ENCODE data around the gene PRAC2. TPM values are rescaled to one million over a fixed set of nuclear protein-coding genes. Genes with fewer than 3 reads are reported as not detected.

The PRAC2 gene
- total RNA-seq, 2 experiments from 2014 or later, result not detected

DNA sequence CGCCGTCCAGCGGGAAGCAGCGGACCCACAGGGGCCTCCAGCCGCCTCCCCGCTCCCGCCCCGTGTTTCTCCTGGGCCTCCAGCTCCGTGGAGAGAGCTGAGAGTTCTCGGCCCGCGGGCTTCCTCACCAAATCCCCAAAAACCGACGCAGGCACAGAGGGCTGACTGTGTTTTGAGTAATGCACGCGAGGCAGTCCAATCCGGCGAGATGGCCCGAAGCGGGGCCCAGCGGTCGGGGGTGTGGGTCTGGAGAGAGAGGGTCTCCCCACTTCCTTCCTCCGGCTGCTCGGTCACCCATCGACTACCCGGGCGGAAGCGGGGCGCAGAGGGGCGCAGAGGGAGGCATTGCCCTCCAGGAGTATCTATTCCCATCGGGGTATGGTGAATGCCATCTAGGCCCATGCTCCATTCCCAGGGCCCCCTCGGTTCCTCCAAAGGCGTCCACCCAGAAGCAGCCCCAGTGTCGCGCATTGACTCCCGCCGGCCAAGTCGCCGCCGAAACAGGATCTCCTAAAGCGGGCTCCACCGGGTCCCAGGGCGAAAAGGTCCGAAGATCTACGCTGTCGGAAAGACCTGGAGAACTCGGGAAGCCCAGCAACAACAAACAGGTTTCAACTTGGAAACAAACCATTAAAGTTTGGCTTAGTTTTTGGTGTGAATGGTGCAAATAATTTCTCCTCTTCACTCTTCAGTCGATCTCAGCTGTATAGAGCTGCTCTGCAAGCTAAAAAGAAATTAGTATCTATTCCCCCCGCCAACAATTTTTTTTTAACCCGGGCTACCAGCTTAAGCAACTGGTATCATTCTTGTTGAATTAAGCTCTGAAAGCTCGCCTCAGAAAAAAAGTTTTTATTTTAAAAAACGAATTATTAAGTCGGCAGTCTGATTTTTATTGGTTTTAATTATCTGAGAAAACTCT is 24.7 kb downstream of the PRAC2 start:
- CTCF ChIA-PET, result interaction anchor here (2.4 to 2.9 kb wide), 2 partner anchors 10 to 23 kb away, joined by 8 to 11 read pairs; no protein-coding TSS in a partner anchor
- no peak overlapping the region for H3K4me3 Mint-ChIP-seq
- H3K27me3 Mint-ChIP-seq, result peaks cover 92% of the 10 kb centered on the region
- H3K36me3 Mint-ChIP-seq, result no peaks in the 10 kb centered on the region
- no peak overlapping the region for H3K27ac Mint-ChIP-seq
- DNase-seq (no peak), ATAC-seq (no peak)
- H3K9me3 Mint-ChIP-seq (ENCODE audit: low read depth), result no peaks in the 10 kb centered on the region
- peaks cover 4% of the 10 kb centered on the region for H3K4me1 Mint-ChIP-seq

DNA sequence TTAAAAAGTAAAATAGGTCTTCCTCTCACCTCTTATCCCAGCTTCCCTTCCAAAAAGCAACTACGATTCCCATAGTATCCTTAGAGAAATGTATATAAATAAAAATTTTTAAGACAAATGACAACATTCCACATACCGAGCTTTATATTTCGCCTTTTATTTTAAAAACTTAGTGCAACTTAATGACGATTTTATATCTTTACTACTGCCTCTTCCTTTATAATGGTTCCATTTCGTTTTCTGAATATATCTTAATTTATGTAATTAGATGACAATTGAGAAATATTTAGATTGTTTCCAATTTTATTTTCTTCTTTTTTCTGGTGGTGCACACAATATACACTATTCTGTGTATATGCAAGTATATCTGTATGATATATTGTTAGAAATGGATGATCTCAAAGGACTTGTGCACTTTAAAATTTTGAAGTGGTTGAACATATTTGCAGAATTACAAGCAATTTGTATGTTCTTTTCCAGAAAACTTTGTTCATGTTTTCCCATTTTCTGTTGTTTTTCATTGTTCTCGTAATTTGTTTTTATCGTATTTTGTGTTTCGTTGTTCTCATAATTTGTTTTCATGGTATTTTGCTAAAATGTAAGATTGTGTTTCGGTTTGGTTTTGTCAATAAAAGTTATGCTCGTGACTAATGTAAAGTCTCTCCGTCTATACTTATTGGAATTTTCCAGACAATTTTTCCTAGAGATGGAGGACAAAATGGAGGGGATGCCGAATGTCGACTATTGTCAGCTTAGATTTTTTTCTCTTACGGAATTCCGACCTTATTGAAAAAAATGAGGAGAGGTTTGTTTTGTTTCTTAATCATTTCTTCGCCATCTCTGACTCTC is 26.0 kb downstream of the PRAC2 start:
- DNase-seq (no peak), ATAC-seq (no peak)
- H3K4me1 Mint-ChIP-seq, result peaks cover 4% of the 10 kb centered on the region
- H3K27me3 Mint-ChIP-seq, result peaks cover 92% of the 10 kb centered on the region
- H3K4me3 Mint-ChIP-seq, result no peak overlapping the region
- CTCF ChIA-PET, result interaction anchor here (1.0 to 3.2 kb wide), 6 partner anchors 9 to 42 kb away, joined by 3 to 11 read pairs (median 6); partner anchors contain the start of gene HOXB13
- no peaks in the 10 kb centered on the region for H3K9me3 Mint-ChIP-seq (ENCODE audit: low read depth)
- H3K36me3 Mint-ChIP-seq, result no peaks in the 10 kb centered on the region
- H3K27ac Mint-ChIP-seq, result no peak overlapping the region

DNA sequence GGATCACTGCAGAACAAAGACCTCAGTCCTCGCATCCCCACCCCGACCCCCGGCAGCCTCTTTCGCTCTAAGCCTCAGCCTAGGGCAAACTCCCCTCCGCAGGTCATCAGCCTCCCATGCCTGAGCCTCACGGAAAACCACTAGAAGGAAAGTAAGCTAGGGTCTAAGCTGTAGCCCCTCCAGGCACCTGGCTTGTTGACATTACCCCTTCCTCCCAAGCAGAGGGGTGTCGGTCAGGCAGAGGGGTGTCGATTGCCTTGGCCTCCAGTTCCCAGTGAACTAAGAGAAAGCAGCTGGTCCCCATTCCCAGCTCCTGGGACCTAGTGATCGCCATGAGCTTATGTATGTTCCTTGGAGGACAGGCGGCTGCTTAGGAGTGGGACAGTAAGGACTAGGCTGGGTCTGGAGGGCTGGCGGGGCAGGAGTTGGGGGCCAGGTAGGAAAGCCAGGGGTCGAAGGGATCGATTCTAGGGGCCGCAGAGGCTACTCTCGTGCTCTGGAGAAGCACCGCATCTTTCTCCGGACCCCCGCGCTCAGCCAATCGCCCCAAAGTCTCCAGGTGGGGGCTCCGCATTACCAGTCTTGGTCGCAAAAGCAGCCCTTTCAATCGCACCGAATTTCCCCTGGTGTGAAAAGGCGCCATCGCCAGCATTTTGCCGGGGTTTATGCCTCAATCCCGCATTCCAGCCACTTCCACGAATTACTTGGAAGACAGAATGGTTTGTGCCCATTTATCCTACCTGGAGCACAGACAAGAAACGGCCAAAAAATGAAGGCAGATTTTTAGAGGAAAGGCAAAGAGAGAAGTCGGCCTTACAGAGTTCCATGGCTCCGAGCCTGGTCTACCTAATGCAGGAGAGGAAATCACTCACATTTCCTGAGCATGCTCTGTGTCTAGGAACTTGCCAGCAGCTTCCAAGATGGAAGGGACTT is 26.9 kb downstream of the PRAC2 start:
- no peak for ATAC-seq
- CTCF ChIA-PET, result interaction anchor here (0.8 to 3.2 kb wide), 11 partner anchors 8 to 131 kb away, joined by 3 to 20 read pairs (median 4); partner anchors contain the start of genes HOXB13 and PRAC1
- Mint-ChIP-seq H3K27me3 (peaks cover 92% of the 10 kb centered on the region), H3K4me3 (no peak overlapping the region), H3K9me3 (ENCODE audit: low read depth) (no peaks in the 10 kb centered on the region), H3K4me1 (peaks cover 4% of the 10 kb centered on the region), H3K27ac (no peak overlapping the region), H3K36me3 (no peaks in the 10 kb centered on the region)
- no peak for DNase-seq

DNA sequence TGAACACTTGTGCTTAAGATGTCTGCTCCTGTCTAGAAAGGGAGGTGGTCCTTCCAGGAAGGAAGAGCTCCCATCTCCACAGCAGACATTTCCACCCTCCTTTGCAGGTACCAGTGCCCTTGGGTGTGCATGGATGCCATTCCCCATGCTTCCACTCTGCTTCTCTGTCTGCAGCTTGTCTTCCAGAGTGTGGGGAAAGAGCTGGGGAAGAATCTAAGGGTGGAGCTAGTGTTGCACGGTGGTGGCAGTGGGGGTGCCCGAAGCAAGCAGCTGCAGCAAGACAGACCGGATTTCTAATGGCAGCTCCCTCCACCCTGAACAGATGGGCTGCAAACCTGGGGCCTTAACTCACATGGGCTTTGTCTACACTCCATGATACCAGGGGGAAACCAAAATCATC is 28.2 kb downstream of the PRAC2 start:
- peaks cover 92% of the 10 kb centered on the region for H3K27me3 Mint-ChIP-seq
- CTCF ChIA-PET, result interaction anchor here (0.7 to 3.2 kb wide), 10 partner anchors 24 to 281 kb away, joined by 3 to 20 read pairs (median 4); partner anchors contain the start of genes HOXB13 and PRAC1
- H3K9me3 Mint-ChIP-seq (ENCODE audit: low read depth), result no peaks in the 10 kb centered on the region
- H3K4me1 Mint-ChIP-seq, result peaks cover 1% of the 10 kb centered on the region
- H3K4me3 Mint-ChIP-seq, result no peak overlapping the region
- H3K36me3 Mint-ChIP-seq, result no peaks in the 10 kb centered on the region
- H3K27ac Mint-ChIP-seq, result no peak overlapping the region
- no peak for ATAC-seq
- DNase-seq, result no peak

DNA sequence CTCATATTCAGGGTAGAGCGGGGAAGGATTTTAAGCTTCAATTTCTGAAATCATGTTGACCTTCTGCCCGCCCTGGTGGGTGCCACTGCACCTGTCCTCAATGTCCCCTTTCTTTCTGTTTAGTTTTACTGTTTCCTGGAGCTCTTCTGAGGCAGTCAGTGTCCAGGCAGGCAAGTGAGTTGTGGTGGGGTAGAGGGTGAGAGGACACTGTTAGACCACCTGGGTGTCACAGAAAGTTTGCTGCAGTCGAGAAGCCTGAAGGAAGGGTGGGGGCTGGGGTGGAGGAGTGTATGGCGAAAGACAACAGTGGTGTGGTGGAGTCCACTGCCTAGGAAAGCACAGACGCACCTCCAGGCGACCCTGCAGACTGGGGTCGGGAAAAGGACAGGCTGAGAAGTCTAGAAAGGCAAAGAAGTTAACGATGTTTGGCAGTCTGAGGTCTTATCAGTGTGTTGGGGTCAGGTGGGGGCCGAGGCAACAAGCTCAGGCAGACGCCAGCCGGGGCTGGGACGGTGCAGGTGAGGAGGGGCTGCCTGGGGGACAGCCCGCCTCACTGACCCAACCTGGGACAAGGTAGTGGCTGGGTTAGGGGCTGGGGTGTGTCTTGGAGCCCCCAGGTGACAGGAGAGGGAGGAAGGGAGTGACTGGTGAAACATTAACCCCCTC is 28.9 kb downstream of the PRAC2 start:
- H3K36me3 Mint-ChIP-seq, result no peaks in the 10 kb centered on the region

DNA sequence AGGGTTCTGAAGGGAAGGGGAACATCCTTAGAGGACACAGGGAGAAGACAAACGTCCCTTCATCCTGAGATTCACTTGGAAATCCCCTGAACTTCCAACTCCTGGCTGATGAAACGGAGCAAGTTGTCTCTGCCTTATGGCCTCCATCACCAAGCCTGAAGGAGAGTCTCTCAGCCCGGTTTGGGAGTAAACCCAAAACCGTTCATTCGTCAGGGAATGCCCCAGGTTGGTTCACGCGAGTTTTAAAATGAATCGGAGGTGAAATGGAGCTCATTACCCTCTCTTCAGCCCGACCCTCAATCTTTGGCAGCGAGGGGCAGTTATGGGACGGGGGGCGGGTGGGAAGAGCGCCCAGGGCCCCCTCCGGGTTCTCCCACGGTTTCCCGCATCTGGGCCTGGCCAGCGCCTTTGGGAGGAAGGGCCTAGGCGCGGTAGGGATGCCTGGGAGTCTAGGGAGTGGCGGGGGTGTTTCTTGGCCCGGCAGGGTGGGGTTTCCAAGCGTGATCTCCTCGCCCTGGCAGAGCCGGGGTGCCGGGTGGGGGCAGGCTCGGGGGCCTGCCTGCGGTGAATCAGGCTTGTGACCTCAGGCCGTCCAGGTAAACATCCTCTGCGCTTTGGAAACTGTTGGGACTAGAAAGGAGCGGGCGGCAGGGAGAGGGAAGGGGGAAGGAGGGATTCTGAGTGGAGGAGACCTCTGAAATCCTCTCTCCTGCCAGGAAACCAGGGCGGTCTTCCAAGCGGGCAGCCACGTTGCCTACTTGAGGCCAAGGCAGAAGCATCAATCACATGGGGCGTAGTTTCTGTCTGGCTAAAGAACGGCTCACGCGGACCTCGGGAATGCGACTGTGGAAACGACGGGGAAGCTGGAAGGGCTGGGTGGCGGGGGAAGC is 29.7 kb downstream of the PRAC2 start:
- Mint-ChIP-seq H3K4me3 (no peak overlapping the region), H3K9me3 (ENCODE audit: low read depth) (no peaks in the 10 kb centered on the region), H3K4me1 (no peaks in the 10 kb centered on the region), H3K27ac (no peak overlapping the region), H3K36me3 (no peaks in the 10 kb centered on the region), H3K27me3 (peaks cover 90% of the 10 kb centered on the region)
- ATAC-seq, result no peak
- CTCF ChIA-PET, result interaction anchor here (1.2 to 2.0 kb wide), 3 partner anchors 28 to 81 kb away, joined by 3 to 17 read pairs (median 3); no protein-coding TSS in a partner anchor
- DNase-seq, result no peak

More for the DNA sequence above, 28.9 kb downstream of the PRAC2 start:
- Mint-ChIP-seq H3K27me3 (peaks cover 91% of the 10 kb centered on the region), H3K4me1 (no peaks in the 10 kb centered on the region), H3K4me3 (no peak overlapping the region), H3K27ac (no peak overlapping the region), H3K9me3 (ENCODE audit: low read depth) (no peaks in the 10 kb centered on the region)
- ATAC-seq (no peak), DNase-seq (no peak)
- CTCF ChIA-PET, result interaction anchor here (1.1 to 3.2 kb wide), 6 partner anchors 25 to 281 kb away, joined by 3 to 20 read pairs (median 6); partner anchors contain the start of gene HOXB13

DNA sequence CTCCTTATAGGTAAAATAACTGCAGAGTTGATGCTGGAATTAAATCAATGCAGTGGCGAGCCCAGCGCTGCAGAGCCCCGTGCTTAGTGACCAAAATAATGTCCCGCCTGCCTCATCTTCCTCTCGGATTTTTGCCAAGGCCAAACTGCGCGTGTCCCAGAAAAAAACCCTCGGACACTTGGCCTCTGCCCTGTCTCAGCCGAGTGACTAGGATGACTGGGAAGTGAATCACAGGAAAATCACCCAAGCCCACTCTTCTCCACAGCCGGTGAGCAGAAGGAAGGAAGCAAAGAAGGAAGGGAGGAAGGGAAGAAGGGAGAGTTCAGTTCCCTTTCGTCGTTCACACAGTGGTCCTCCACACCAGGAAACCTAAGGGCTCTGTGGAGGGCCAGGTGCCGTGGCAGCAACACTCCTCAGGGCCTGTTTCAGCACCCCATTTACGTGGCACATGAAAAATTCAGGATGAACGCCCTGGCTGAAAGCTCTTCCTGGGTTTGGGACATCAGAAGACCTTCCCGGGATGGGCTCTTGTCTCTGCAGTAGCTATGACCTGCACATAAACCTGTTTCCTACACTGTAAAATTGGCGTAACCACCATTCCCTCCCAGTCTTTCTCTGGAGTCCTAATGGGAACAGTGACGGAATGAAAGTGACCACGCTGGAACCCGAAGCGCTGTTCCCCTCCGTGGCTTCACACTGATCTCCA is 31.0 kb downstream of the PRAC2 start:
- ATAC-seq, result no peak
- DNase-seq, result no peak
- Mint-ChIP-seq H3K4me3 (no peak overlapping the region), H3K27ac (peak overlapping the region; percentile 5), H3K36me3 (no peaks in the 10 kb centered on the region), H3K4me1 (no peaks in the 10 kb centered on the region), H3K27me3 (peaks cover 92% of the 10 kb centered on the region), H3K9me3 (ENCODE audit: low read depth) (no peaks in the 10 kb centered on the region)
- CTCF ChIA-PET, result interaction anchor here (1.2 to 2.0 kb wide), 3 partner anchors 30 to 82 kb away, joined by 3 to 17 read pairs (median 3); no protein-coding TSS in a partner anchor

DNA sequence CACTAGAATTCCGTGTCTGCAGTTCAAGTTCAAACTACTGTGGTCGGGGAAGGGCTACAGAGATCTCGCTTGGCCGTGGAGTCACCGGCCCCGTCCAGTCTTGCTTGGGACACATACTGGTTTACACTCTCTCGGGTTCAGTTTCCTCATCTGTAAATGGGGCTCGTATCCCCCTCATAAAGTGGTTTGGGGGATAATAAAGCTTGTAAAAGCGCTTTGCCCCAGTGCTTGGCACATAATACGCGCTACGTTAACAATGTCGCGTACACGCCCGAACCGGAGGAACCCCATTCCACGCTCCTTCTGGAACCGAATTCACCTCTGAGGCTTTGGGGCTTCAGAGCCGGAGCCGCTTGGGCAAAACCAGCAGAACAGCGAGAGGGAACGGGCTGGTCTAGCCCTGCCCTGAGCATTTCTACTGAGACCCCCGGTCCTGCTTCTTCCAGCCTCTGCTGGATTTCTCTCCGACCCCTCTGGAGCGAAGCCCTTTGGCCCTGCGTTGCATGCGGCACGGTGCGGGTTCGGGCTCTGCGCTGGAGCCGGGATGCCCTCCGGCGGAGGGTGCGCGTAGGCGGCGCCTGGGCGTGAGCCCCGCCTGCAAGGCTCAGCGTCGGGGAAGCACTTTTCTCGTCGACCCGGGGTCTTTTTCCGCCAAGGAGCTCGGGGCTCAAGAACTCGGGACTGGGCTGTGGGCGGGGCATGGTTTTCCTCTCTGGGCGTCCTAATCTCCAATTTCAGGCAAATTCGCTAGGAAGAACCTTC is 31.7 kb downstream of the PRAC2 start:
- CTCF ChIA-PET, result interaction anchor here (2.0 kb wide), 1 partner anchor 30 kb away, joined by 17 read pairs; no protein-coding TSS in a partner anchor
- no peak for ATAC-seq
- no peak for DNase-seq

DNA sequence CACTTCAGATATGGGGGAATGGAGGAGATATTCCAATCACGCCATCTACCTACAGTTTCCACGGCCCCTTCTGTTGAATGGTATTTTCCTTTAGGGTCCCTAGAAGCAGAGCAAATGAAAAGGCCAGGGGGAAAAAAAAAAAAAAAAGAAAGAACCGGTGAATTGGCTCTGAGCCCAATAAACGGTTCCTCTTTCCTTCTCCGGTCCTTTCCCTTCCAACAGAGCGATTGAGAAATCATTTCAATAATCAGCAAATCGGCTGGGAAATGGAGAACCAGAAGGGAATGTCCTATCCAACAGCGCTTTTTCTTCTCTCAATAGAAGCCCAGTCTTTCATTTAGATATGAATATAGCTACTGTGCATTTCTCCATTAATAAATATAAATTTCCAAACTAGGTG is 32.4 kb downstream of the PRAC2 start:
- Mint-ChIP-seq H3K9me3 (ENCODE audit: low read depth) (no peaks in the 10 kb centered on the region), H3K27me3 (peaks cover 86% of the 10 kb centered on the region), H3K36me3 (no peaks in the 10 kb centered on the region), H3K4me3 (no peak overlapping the region), H3K4me1 (no peaks in the 10 kb centered on the region), H3K27ac (no peak overlapping the region)
- CTCF ChIA-PET, result interaction anchor here (1.2 to 2.2 kb wide), 2 partner anchors 31 to 81 kb away, joined by 4 to 8 read pairs; no protein-coding TSS in a partner anchor
- DNase-seq (no peak), ATAC-seq (no peak)

More for the DNA sequence above, 31.7 kb downstream of the PRAC2 start:
- no peak overlapping the region for H3K27ac Mint-ChIP-seq
- peaks cover 92% of the 10 kb centered on the region for H3K27me3 Mint-ChIP-seq
- no peaks in the 10 kb centered on the region for H3K4me1 Mint-ChIP-seq
- no peaks in the 10 kb centered on the region for H3K36me3 Mint-ChIP-seq
- no peak overlapping the region for H3K4me3 Mint-ChIP-seq
- H3K9me3 Mint-ChIP-seq (ENCODE audit: low read depth), result no peaks in the 10 kb centered on the region

DNA sequence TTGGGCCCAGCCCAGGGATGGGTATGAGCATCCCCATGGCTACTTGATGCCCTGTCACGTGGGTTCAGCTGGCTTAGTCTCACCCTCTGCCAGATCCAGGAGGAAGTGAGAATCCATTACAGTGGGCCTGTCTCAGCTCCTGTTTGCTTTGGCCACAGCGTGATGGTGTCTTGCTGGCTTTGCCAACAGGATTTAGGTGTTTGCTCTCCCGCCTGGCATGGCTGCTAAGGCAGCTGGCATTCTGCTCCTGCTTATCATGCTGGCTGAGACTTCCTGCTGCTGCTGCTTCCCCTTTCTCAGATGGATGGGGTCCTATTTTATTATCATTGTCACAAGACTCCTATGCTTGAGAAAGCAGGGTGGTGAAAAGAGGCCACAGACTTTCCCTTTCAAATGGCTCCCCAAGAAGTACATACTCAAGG is 33.9 kb downstream of the PRAC2 start:
- no peaks in the 10 kb centered on the region for H3K36me3 Mint-ChIP-seq
- H3K27me3 Mint-ChIP-seq, result peaks cover 84% of the 10 kb centered on the region
- H3K4me1 Mint-ChIP-seq, result no peaks in the 10 kb centered on the region
- no peak for DNase-seq
- H3K9me3 Mint-ChIP-seq (ENCODE audit: low read depth), result no peaks in the 10 kb centered on the region
- ATAC-seq, result no peak
- no peak overlapping the region for H3K27ac Mint-ChIP-seq
- H3K4me3 Mint-ChIP-seq, result no peak overlapping the region
- CTCF ChIA-PET, result interaction anchor here (1.2 to 2.2 kb wide), 2 partner anchors 33 to 83 kb away, joined by 4 to 8 read pairs; no protein-coding TSS in a partner anchor

Measured in activated CD8-positive, alpha-beta memory T cell treated with anti-CD3 and anti-CD28 coated beads, Interleukin-2, amount 10 ng/mL, durations not matched to agents 7 days and 5 days (primary cell).